Cardiac atrium fibroblast (primary cell): Measurements from ENCODE around the gene UBL4B. TPM values are rescaled to one million over a fixed set of nuclear protein-coding genes. Genes with fewer than 3 reads are reported as not detected.

Experiments
- total RNA-seq: library from RNA; depleted of rRNA; stranded (reverse); fragments of >200 nt; gene quantifications from 2 replicates; pipeline ENCODE4 v1.2.3, GENCODE V29; 2015

The UBL4B gene, protein sequence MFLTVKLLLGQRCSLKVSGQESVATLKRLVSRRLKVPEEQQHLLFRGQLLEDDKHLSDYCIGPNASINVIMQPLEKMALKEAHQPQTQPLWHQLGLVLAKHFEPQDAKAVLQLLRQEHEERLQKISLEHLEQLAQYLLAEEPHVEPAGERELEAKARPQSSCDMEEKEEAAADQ
- total RNA-seq: not detected in 2 replicates

GRCh38 chr1:110112143-110112542 lies at the start of gene UBL4B:
UBL4B (plus strand) TSS chr1:110112443; CDS start chr1:110112535, 92 bp downstream.

DNA sequence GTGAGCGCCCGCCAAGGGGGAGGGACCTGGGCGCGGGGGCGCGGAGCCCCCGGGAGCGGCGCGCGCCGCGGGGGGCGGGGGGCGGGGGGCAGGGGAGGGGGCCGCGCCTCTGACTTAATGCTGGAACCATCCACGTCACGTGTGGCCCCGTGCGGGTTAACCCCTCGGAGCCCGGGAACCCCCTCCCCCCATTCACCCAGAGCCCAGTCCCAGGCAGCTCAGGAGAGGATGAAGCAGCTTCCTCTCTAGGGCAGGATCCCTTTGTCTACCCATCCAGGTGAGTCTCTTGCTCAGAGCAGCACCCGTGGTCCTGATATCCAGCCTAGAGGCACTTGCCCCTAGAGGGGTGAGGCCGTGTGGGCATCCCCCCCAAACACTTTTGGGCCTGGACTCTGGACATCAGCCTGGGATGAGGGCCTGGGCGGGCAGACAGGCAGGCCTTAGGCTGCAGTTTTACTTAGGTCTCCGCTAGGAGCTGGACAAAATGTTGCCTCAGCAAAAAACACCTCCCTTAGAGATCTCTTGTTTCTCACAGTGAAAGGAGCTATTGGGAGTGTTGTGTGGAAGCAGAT lies 41.5 kb upstream of the UBL4B start, which contains the start of gene ALX3:
TSS of gene ALX3 (minus strand) at position 2 of the 572 bp plus-strand sequence. CDS start 60 bp downstream, outside the sequence.

DNA sequence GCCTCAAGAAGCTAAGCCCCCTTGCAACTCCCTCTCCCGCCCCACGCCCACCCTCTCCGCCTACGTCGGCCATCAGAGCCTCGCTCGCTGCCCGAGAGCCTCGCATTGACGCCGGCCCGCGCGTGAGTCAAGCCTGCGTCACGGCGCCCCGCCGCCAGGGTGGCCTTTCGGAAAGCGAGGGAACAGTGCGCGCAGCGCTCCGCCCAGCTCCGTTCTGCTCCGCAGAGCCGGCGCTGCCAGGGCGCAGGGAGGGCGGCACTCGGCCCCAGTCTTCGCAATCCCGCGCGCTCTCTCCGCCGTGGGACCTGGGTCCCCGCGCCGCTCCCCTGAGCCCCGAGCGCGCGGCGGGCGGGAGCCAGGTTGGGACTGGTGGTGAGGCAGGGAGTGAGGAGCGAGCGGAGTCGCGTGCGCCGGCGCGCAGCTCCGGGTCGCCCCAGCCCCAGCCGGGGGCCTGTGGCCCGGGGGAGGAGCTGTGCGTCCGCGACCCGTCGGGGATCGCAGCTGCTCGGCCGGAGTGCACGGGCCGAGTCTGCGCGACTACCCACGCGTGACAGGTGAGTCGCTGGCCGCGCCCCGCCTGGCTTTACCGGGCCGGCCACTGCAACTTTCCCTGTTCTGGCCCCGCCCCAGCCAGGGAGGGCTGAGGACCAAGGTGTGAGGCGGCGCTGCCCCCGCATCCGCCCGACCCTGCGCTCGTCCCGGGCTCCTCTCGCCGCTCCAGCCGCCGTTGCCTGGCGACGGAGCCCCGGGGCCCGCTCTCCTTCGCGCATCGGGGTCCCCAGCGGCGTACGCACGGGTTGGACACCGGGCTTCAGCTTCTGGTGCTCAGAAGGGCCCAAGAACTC lies 38.3 kb downstream of the UBL4B start, which contains the start of gene SLC6A17:
TSS of gene SLC6A17 (plus strand) at position 165 of the 845 bp plus-strand sequence. CDS start 16,436 bp downstream, outside the sequence.

Other genes with a start within 250 kb of the UBL4B start
- 53.4 and 87.2 TPM in 2 replicates for gene CSF1, start 201.6 kb upstream of the UBL4B start, total RNA-seq
- 30.9 and 32.7 TPM in 2 replicates for gene AHCYL1, start 127.7 kb upstream of the UBL4B start, total RNA-seq
- 17.1 and 18.8 TPM in 2 replicates for gene STRIP1, start 77.8 kb upstream of the UBL4B start, total RNA-seq
- gene ALX3, start 41.8 kb upstream of the UBL4B start, total RNA-seq: not detected in 2 replicates
- gene SLC6A17, start 38.1 kb downstream of the UBL4B start, total RNA-seq: under 0.01 TPM in 1 of 2 replicates, not detected in the other
- gene KCNC4, start 97.9 kb downstream of the UBL4B start, total RNA-seq: 2.5 and 3.4 TPM in 2 replicates
- 14.6 and 18.2 TPM in 2 replicates for gene RBM15, start 226.9 kb downstream of the UBL4B start, total RNA-seq